HG03354 (cell line): Measurements from ENCODE around the gene EOLA1.
"Not testable (repeated sequence)": the region's sequence is repeated elsewhere in the genome, so short reads cannot be mapped to it uniquely, and the experiment has no call there.

ENCODE experiments used
- ATAC-seq: cut with Tn5 transposase; IDR thresholded peaks from one replicate; pipeline ENCODE4 v1.9.1; 2021; ENCODE audit warnings: mild to moderate bottlenecking; ENCODE audit not compliant: unreplicated experiment, poor library complexity, severe bottlenecking

EOLA1 gene

GRCh38 chrX:149540621-149541520 lies at the start of gene EOLA1:
EOLA1 (plus strand) TSS chrX:149541012; CDS start chrX:149545631, 4,619 bp downstream.
- ATAC-seq = peak; percentile 78

- ATAC-seq = no peak
These were observed 49.0 kb upstream of the EOLA1 start for GRCh38 chrX:149491812-149492211.

- no peak for ATAC-seq
These were observed 46.9 kb upstream of the EOLA1 start for GRCh38 chrX:149493567-149494562.

- ATAC-seq = no peak
These were observed 45.8 kb upstream of the EOLA1 start for GRCh38 chrX:149494844-149495565.

GRCh38 chrX:149495573-149496071 lies 45.2 kb upstream of the EOLA1 start:
- no peak for ATAC-seq

- ATAC-seq = no peak
These were observed 43.8 kb upstream of the EOLA1 start for GRCh38 chrX:149497054-149497453.

GRCh38 chrX:149497626-149498025 lies 43.2 kb upstream of the EOLA1 start:
- no peak for ATAC-seq

GRCh38 chrX:149498767-149499166 lies 42.0 kb upstream of the EOLA1 start:
- ATAC-seq = no peak

- no peak for ATAC-seq
These were observed 41.0 kb upstream of the EOLA1 start for GRCh38 chrX:149499766-149500165.

- ATAC-seq = not testable (repeated sequence)
These were observed 37.9 kb upstream of the EOLA1 start for GRCh38 chrX:149502923-149503322.

- ATAC-seq = peak; percentile 68
These were observed 37.4 kb upstream of the EOLA1 start for GRCh38 chrX:149503446-149503845.

GRCh38 chrX:149504226-149504914 lies 36.4 kb upstream of the EOLA1 start:
- peak; percentile 56 for ATAC-seq

- ATAC-seq = peak; percentile 66
These were observed 35.7 kb upstream of the EOLA1 start, which contains the start of gene IDS for GRCh38 chrX:149504915-149505651. IDS (minus strand) TSS chrX:149505306; CDS start chrX:149505137, 169 bp downstream.

GRCh38 chrX:149505671-149506070 lies 35.1 kb upstream of the EOLA1 start:
- no peak for ATAC-seq

GRCh38 chrX:149506349-149506748 lies 34.5 kb upstream of the EOLA1 start:
- ATAC-seq = no peak

- no peak for ATAC-seq
These were observed 32.3 kb upstream of the EOLA1 start for GRCh38 chrX:149508467-149508866.

GRCh38 chrX:149510386-149510785 lies 30.4 kb upstream of the EOLA1 start:
- ATAC-seq = no peak

GRCh38 chrX:149511081-149511480 lies 29.7 kb upstream of the EOLA1 start:
- ATAC-seq = no peak
